ENCODE results near the gene KRTAP8-1.

Gene KRTAP8-1

DNA sequence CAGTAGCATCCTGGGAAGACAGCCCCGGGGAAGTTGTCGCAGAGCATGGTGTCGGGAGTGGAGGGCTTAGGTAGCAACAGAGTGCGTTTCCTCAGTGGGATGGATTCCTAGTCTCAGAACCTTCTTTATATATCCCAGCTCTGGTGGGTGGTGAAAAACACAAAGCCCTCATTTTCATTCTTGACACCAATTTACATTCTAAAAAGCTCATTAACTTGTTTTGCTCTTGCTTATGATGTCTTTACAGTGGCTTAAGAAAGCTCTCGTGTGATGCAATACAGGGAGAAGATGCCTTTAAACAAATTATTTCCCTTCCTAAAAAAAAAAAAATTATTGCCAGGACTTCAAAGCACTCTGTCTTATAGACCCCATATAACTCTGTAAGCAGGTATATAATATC is at the start of gene KRTAP8-1:
Gene KRTAP8-1 (minus strand): TSS at position 101 of the 400 bp plus-strand sequence. CDS start 54 bp downstream, at position 47.
- no peak for DNase-seq

DNA sequence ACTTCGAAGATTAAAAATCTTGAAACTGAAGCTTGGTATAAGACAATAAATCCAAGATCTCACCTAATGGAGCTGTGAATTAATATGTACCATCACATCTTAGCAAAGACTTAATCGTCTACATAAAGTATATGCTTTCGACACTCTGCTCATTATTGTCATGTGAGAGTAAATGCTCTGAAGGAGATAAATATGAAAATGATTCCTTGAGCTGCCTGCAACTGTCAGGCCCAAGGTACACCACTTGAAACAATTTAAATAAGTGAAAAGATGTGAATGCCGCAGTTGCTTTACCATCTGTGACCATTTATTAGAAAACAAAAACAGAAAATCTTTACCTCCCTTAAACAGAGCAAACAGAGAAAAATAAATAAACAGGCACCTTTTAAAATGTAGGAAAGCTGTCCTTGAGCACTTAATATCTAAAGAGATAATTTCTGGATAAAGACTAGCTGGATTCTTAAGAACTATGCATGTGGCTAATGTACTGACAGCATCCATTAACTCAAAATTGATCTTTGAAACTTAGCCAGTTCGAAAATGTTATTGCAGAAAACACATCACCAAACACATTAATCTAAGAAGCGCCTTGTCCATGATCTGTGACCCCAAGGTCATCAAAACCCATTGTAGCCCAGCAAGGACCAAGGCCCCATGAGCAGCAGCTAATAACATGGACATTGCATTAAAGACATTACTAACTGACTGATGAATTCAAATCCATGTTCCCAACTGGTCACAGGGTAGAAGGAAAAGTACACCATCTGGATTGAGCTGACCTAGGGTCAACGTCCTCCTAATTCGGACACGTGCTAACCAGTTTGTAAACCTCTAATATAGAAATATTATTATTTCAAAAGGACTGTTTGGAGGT is 34.8 kb upstream of the KRTAP8-1 start:
- no peak for DNase-seq

DNA sequence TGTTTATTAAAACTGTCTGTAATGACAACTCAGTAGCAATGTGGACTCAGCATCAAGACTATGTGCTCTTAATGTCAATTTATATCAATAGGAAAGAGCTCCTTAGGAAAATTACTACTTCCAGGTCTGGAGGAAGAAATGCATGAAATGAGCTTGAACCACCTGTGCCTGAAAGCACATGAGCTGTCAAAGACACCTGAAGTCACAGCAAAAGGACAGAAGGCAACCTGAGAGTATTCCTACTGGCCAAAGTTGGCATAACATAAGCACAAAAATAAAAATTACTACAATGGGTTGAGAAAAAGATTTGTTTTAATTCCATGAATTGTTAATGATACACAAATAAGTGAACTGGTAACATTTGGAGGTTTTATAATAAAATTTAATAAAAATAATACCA is 29.9 kb upstream of the KRTAP8-1 start:
- DNase-seq, result no peak

DNA sequence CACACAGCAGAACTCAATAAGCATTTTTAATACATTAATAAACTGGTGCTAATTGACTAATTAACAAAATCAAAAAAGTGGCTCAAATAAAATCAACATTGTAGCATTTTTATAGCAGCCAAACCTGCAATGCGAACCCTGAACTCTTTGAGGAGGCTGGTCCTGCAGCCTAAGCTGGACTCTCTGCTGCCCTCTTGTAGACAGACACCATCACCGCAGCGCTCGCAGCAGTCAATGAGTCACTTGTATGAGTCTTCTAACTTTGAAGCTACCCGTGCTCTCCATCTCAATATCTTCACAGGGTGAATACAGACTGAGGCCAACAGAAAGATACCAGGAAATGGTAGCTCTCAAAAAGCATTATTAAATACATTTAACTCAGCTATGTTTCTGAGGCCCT is 26.2 kb upstream of the KRTAP8-1 start:
- DNase-seq, result no peak

DNA sequence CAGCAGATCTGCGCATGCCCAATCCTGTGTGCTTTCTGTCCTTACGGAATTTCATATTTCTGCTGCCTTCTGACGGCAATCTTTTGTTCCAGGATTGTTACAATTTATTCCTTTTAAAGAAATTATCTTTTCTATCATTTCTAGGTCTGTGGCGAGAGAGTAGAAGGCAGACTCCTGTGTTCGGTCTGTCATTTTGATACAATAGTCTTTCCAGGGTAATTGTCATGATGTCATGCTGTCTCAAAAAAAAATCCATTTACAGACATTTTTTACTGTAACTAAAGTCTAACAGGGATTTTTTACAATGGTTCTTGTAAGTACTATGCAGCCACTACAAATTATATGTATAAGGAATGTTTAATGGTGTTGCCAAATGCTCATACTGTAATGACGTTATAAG is 25.5 kb upstream of the KRTAP8-1 start:
- no peak for DNase-seq

DNA sequence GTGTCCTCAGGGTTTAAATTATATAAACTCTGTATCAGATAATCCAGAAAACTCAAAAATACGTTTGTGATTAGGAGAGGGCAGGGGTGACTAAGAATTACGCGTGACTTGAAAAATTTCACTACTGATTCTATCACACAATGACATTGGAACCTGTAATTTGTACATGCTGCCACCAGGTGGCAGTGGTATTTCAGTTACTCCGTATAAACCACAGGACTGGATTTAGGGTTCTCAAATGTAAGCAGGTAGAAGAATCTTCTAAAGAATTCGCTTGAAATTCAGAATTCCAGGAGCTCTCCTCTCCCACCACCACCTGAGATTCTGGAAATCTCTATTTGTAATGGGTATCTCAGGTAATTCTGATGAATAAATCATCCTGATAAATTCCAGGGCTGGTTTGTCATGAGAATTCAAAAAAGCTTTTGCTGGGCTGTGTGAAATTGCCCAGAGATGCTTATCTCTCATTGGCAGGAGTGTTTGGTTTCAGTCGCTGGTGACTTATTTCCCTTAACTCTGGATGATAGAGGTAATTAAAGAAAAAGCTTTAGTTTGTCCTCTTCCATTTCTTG is 18.2 kb upstream of the KRTAP8-1 start:
- DNase-seq, result no peak

GRCh38 chr21:30829659-30830058 is 16.6 kb upstream of the KRTAP8-1 start, which contains the start of gene KRTAP7-1:
Gene KRTAP7-1, minus strand, starts transcription at chr21:30829759. Its CDS starts 61 bp downstream, at chr21:30829698.
- no peak for DNase-seq

DNA sequence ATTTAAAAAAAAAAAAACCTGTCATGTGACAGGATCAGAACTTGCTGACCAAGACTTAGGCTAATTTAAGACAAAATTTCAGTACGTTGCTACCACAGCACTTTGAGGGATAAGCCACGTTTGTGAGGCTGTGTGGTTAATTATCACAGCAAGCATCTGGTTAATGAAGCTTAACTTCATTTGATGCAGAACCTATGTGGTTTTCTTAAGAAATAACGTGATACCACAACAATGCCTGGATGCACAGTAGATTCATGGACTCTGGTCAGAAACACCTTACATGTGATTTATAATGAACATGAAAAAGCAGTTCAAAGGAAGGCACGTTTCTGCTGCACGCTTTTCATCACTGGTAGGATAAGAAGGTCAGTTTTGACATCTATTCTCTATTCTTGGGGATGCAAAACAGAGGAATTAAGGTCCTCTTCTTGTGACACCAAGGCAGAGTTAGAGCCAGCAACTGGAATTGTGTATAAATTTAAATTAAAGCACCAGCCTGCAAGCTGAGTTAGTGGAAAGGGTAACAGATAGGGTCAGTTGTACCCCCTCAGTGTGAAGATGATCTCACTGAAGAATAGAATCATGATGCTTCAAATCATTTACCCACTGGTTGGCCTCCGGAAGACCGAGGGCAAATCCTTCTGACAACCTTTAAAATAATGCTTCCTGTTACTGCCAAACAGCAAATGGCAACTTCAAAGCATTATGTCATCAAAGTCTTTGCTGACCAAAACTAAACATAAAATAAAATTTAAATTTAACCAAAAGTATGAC is 6.0 kb upstream of the KRTAP8-1 start:
- DNase-seq, result no peak

GRCh38 chr21:30800605-30801004 is 12.5 kb downstream of the KRTAP8-1 start:
- DNase-seq, result no peak

GRCh38 chr21:30793581-30794314 is 19.3 kb downstream of the KRTAP8-1 start:
- no peak for DNase-seq

GRCh38 chr21:30779249-30779648 is 33.8 kb downstream of the KRTAP8-1 start:
- DNase-seq, result no peak

- DNase-seq, result no peak
Observed at GRCh38 chr21:30769724-30770431, 43.2 kb downstream of the KRTAP8-1 start.

Measured in NCI-H2227 treated with DMSO at 0.1 percent for 48 hours (cell line).